Heart left ventricle (tissue), 16 donors: Measurements from ENCODE around the gene NPR1. TPM values are rescaled to one million over a fixed set of nuclear protein-coding genes. Genes with fewer than 3 reads are reported as not detected.

Experiments used
- ATAC-seq, 4 donors: fragments of 200-7000 bp; cut with Tn5 transposase; one replicate each; pipeline ENCODE4 v1.9.1; 2020 to 2022; ENCODE audit warnings: moderate library complexity in 4 of 4, mild to moderate bottlenecking in 3 of 4, moderate number of reproducible peaks in 1 of 4
- DNase-seq, 5 donors: peaks; one replicate each; pipeline ENCODE4 v3.0.0-alpha.2; 2020
- H3K27ac ChIP-seq, 12 donors: fragments of 200-600 bp; sonication (generic) in 4 of 12; one replicate each; pipeline versions ENCODE4 v1.5.0 to v1.8.0; 2016 to 2022; ENCODE audit warnings: mild to moderate bottlenecking in 2 of 12
- H3K27me3 ChIP-seq, 9 donors: fragments of 200-600 bp; sonication (generic) in 2 of 9; one replicate each; pipeline versions ENCODE4 v1.5.1 to v1.8.0; 2016 to 2022; ENCODE audit warnings: mild to moderate bottlenecking in 3 of 9
- H3K36me3 ChIP-seq, 9 donors: fragments of 200-600 bp; sonication (generic) in 2 of 9; one replicate each; pipeline versions ENCODE4 v1.5.0 to v1.8.0; 2018 to 2022; ENCODE audit warnings: mild to moderate bottlenecking in 2 of 9
- H3K4me1 ChIP-seq, 12 donors: fragments of 200-600 bp; sonication (generic) in 4 of 12; one replicate each; pipeline versions ENCODE4 v1.5.0 to v1.8.0; 2016 to 2022; ENCODE audit warnings: mild to moderate bottlenecking in 3 of 12
- H3K4me3 ChIP-seq, 12 donors: fragments of 200-600 bp; sonication (generic) in 4 of 12; one replicate each; pipeline versions ENCODE4 v1.5.0 to v1.8.0; 2017 to 2022; ENCODE audit warnings: mild to moderate bottlenecking in 9 of 12, moderate library complexity in 4 of 12
- H3K9me3 ChIP-seq, 12 donors: fragments of 200-600 bp; sonication (generic) in 4 of 12; one replicate each; pipeline versions ENCODE4 v1.5.0 to v1.8.0; 2016 to 2022; ENCODE audit warnings: mild to moderate bottlenecking in 1 of 12
- CTCF ChIP-seq, 12 donors: fragments of 200-600 bp; sonication (generic) in 4 of 12; IDR thresholded peaks; one replicate each; pipeline versions ENCODE4 v1.5.0 to v1.8.0; 2018 to 2022; ENCODE audit warnings: antibody characterized with exemption in 12 of 12, mild to moderate bottlenecking in 5 of 12
- POLR2A ChIP-seq, 2 donors: fragments of 450-650 bp; IDR thresholded peaks; one replicate each; pipeline ENCODE4 v1.6.1; 2017; ENCODE audit warnings: antibody characterized with exemption in 2 of 2, mild to moderate bottlenecking in 2 of 2, moderate library complexity in 2 of 2
- WGBS, 4 donors: extraction: QIAGEN DNeasy Blood & Tissue Kit in 2 of 4; methylation state at CpG; one replicate each; pipeline versions ENCODE4 v1.1.5 to v1.1.7; 2013 to 2018; 5-methylcytosine and 5-hydroxymethylcytosine counted together
- intact Hi-C, 10 donors: fragments of 100-400 bp; cut with DNase I; formaldehyde crosslinking; loops; one replicate each; pipeline versions ENCODE4 v1.11.1 to v1.14.2; 2022
- polyA plus RNA-seq, 2 donors: library from polyadenylated mRNA; stranded (reverse); fragments of 200-250 nt; gene quantifications; one replicate each; pipeline ENCODE4 v1.2.3, GENCODE V29; 2013
- total RNA-seq, 9 donors: library from RNA; depleted of rRNA in 2 of 9; stranded (reverse); fragments of >200 nt in 2 of 9; fragmentation: NEBNext Ultra II Directional in 3 of 9; extraction: Animal tissue kit (Norgen Biotek cat#: 25700) in 3 of 9; gene quantifications; one replicate each; pipeline versions ENCODE4 v1.1.0 to v1.2.4, GENCODE V29; 2016 to 2023
- donor health status: ischemic (EF 13 %, LVEDD 7.1; RV severe dilation, severe dysfunction).
- donor health status: healthy with polysubstance abuse.
- donor health status: DM: no; HTN: yes; CAD: no.
- donor health status: DM: no; HTN: no; CAD: no.
- donor health status: ischemic (EF 25% LVEDD 6.9; RV normal size, moderate dysfunction).
- donor health status: ischemic (EF 25% LVEDD 5.7; RV mildly dilated, moderate dysfunction).
- donor health status: healthy.
- donor health status: DM: yes; HTN: yes; CAD: no.
- donor health status: ischemic (EF 35%, LVEDD 5.7; RV mildly dilated, moderate dysfunction).
- donor health status: nonischemic (EF 11% LVEDD 7.7; RV severe dilation, severe dysfunction).
- donor health status: DM: yes; HTN: yes; CAD: no.
- donor health status: PGD.
- donor health status: ischemic (EF 29% LVEDD 5.4; RV normal size, mild dysfunction).
- donor health status: nonischemic (EF 23%, LVEDD 6.1; RV moderate dilation, normal function).

NPR1 gene
- total and polyA plus RNA-seq, 11 donors: 7.1 to 26.9 (median 12.2) TPM

- Histone ChIP-seq H3K36me3 (peaks cover 0 to 35% (median 31%) of the 10 kb centered on the region in 9 donors), H3K9me3 (no peaks in the 10 kb centered on the region), H3K4me1 (peaks cover 4 to 82% (median 51%) of the 10 kb centered on the region in 12 donors), H3K27ac (peak within 1 kb of the TSS; percentile 99 to 100 (median 100)), H3K4me3 (peak within 1 kb of the TSS; percentile 64 to 99 (median 82)), H3K27me3 (no peaks in the 10 kb centered on the region)
- ATAC-seq: peak; percentile 90 to 94 (median 93)
- TF ChIP-seq CTCF (IDR thresholded peaks at IDR 0.05) (no peak), POLR2A (IDR thresholded peaks at IDR 0.05) (peak; percentile 56 to 95)
- DNase-seq: peak; percentile 97 to 98 (median 98)
- WGBS, 4 donors: 1 to 2% (median 2%) methylated on average over 56 to 65 of the region's 65 CpGs
- intact Hi-C loops: loop anchor here in 4 of 10 donors (5.0 kb wide), 4 partner anchors 33 to 102 kb away; partner anchors contain the start of genes ILF2 (in 3 of the 4) and INTS3 (in 1 of the 4)
Observed at GRCh38 chr1:153633754-153634665, 44.5 kb upstream of the NPR1 start, which contains the start of gene CHTOP. Gene CHTOP (plus strand): TSS chr1:153634066. CDS start chr1:153636589, 2,523 bp downstream.

- Histone ChIP-seq H3K27me3 (no peaks in the 10 kb centered on the region), H3K27ac (peak overlapping the region in 11 of 12 donors; percentile 51 to 100 (median 99)), H3K4me3 (peak overlapping the region in 9 of 12 donors; percentile 74 to 99 (median 86)), H3K4me1 (peaks cover 6 to 84% (median 51%) of the 10 kb centered on the region in 12 donors), H3K36me3 (peaks cover 0 to 54% (median 50%) of the 10 kb centered on the region in 9 donors), H3K9me3 (no peaks in the 10 kb centered on the region)
- DNase-seq (no peak), ATAC-seq (no peak)
- intact Hi-C loops: no loop called here
- 80 to 82% (median 81%) methylated on average over 7 of the region's 7 CpGs for WGBS, 4 donors
- TF ChIP-seq POLR2A (IDR thresholded peaks at IDR 0.05): no peak
- no peak for TF ChIP-seq CTCF (IDR thresholded peaks at IDR 0.05)
Observed at GRCh38 chr1:153635872-153636271, 42.6 kb upstream of the NPR1 start.

GRCh38 chr1:153636312-153636711, 42.2 kb upstream of the NPR1 start:
- 64 to 70% (median 65%) methylated on average over 9 of the region's 9 CpGs for WGBS, 4 donors
- Histone ChIP-seq H3K4me1 (peaks cover 7 to 84% (median 55%) of the 10 kb centered on the region in 12 donors), H3K27me3 (no peaks in the 10 kb centered on the region), H3K36me3 (peaks cover 0 to 58% (median 54%) of the 10 kb centered on the region in 9 donors), H3K4me3 (peak overlapping the region in 4 of 12 donors; percentile 7 to 79 (median 77)), H3K27ac (peak overlapping the region; percentile 11 to 100 (median 99)), H3K9me3 (no peaks in the 10 kb centered on the region)
- intact Hi-C loops: no loop called here
- TF ChIP-seq POLR2A (IDR thresholded peaks at IDR 0.05) (no peak), CTCF (IDR thresholded peaks at IDR 0.05) (no peak)
- ATAC-seq (no peak), DNase-seq (no peak)

GRCh38 chr1:153638261-153638660, 40.2 kb upstream of the NPR1 start:
- Histone ChIP-seq H3K36me3 (peaks cover 0 to 78% (median 74%) of the 10 kb centered on the region in 9 donors), H3K9me3 (no peaks in the 10 kb centered on the region), H3K27ac (peak overlapping the region in 9 of 12 donors; percentile 8 to 100 (median 99)), H3K4me3 (no peak overlapping the region), H3K27me3 (no peaks in the 10 kb centered on the region), H3K4me1 (peaks cover 4 to 85% (median 58%) of the 10 kb centered on the region in 12 donors)
- TF ChIP-seq POLR2A (IDR thresholded peaks at IDR 0.05): no peak
- TF ChIP-seq CTCF (IDR thresholded peaks at IDR 0.05): no peak
- DNase-seq: no peak
- 58 to 71% (median 67%) methylated on average over 6 of the region's 6 CpGs for WGBS, 4 donors
- intact Hi-C loops: no loop called here
- no peak for ATAC-seq
